PC-9 (cell line): ENCODE results near the gene INPP5B. TPM values are rescaled to one million over a fixed set of nuclear protein-coding genes. Genes with fewer than 3 reads are reported as not detected.

ENCODE experiments used
- BruUV-seq: library from RNA; stranded (reverse); fragments of 400-500 nt; replicated peaks from 2 replicates; lab custom pipeline; 2021; lab: Mats Ljungman, UMichigan
- CTCF ChIA-PET: fragments of 300-600 bp; sonication (Branson Sonifier 250); formaldehyde crosslinking; loops from one replicate; lab custom pipeline; 2022; ENCODE audit warnings: antibody characterized with exemption; lab: Charles Lee
- POLR2A ChIA-PET: fragments of 300-600 bp; sonication (Branson Sonifier 250); formaldehyde crosslinking; loops from one replicate; lab custom pipeline; 2022; ENCODE audit warnings: antibody characterized with exemption; ENCODE audit not compliant: unreplicated experiment; lab: Charles Lee
- DNase-seq, 2 experiments: peaks; one replicate each; pipeline versions ENCODE4 v3.0.0 to v3.0.0-alpha.2; 2015 to 2022; ENCODE audit warnings: mixed read lengths in 1 of 2
- H2AFZ ChIP-seq: fragments of 200-600 bp; sonication (generic); 2 replicates; pipeline ENCODE4 v1.8.1; 2017; ENCODE audit warnings: antibody characterized with exemption
- H3F3A ChIP-seq: fragments of 200-600 bp; sonication (generic); 2 replicates; pipeline ENCODE4 v1.8.1; 2017; ENCODE audit warnings: antibody characterized with exemption, mild to moderate bottlenecking, low read depth; ENCODE audit not compliant: insufficient read depth
- H3K27ac ChIP-seq: fragments of 200-600 bp; sonication (generic); 2 replicates; pipeline ENCODE4 v1.6.1; 2016; ENCODE audit warnings: mixed run types
- H3K27me3 ChIP-seq: fragments of 200-600 bp; sonication (generic); 2 replicates; pipeline ENCODE4 v1.6.1; 2016; ENCODE audit warnings: low read depth, mixed run types; ENCODE audit not compliant: insufficient read depth
- H3K36me3 ChIP-seq: fragments of 200-600 bp; sonication (generic); 2 replicates; pipeline ENCODE4 v1.6.1; 2016; ENCODE audit warnings: low read depth, mixed run types
- H3K4me1 ChIP-seq: fragments of 200-600 bp; sonication (generic); replicated peaks from 2 replicates; pipeline ENCODE4 v1.6.1; 2016; ENCODE audit warnings: mixed run types; ENCODE audit not compliant: insufficient read depth
- H3K4me2 ChIP-seq: fragments of 200-600 bp; sonication (generic); 2 replicates; pipeline ENCODE4 v1.6.1; 2017; ENCODE audit warnings: mixed run types
- H3K4me3 ChIP-seq: fragments of 200-600 bp; sonication (generic); 2 replicates; pipeline ENCODE4 v1.6.1; 2016; ENCODE audit warnings: mixed run types
- H3K79me2 ChIP-seq: fragments of 200-600 bp; sonication (generic); 2 replicates; pipeline ENCODE4 v1.6.1; 2017; ENCODE audit warnings: low read depth, mixed run types
- H3K9me2 ChIP-seq: fragments of 200-600 bp; sonication (generic); 2 replicates; pipeline ENCODE4 v1.8.1; 2017; ENCODE audit warnings: mild to moderate bottlenecking; ENCODE audit not compliant: insufficient read depth
- H3K9me3 ChIP-seq: fragments of 200-600 bp; sonication (generic); 2 replicates; pipeline ENCODE4 v1.8.1; 2016; ENCODE audit warnings: low read depth; ENCODE audit not compliant: insufficient read depth
- H4K20me1 ChIP-seq: fragments of 200-600 bp; sonication (generic); 2 replicates; pipeline ENCODE4 v1.8.1; 2017; ENCODE audit not compliant: insufficient read depth
- CTCF ChIP-seq: fragments of 200-600 bp; sonication (generic); conservative IDR thresholded peaks from 2 replicates; pipeline ENCODE4 v1.6.1; 2017; ENCODE audit warnings: mixed run types, antibody characterized with exemption, mild to moderate bottlenecking, moderate library complexity
- EZH2 ChIP-seq: fragments of 200-600 bp; sonication (generic); IDR thresholded peaks from 2 replicates; pipeline ENCODE4 v1.8.0; 2017; ENCODE audit warnings: antibody characterized with exemption, low read depth
- intact Hi-C: fragments of 100-400 bp; cut with micrococcal nuclease; formaldehyde crosslinking; loops from one replicate; pipeline ENCODE4 v1.10.0; 2022; ENCODE audit not compliant: unreplicated experiment
- total RNA-seq: library from RNA; stranded (reverse); gene quantifications from 2 replicates; pipeline ENCODE4 v1.2.3, GENCODE V29; 2021

INPP5B gene
- total RNA-seq, 1 experiment from 2014 or later, result 28.1 TPM

- 0 out of 2 replicates have a peak, but pooled peaks cover 3% of the 10 kb centered on the region for H4K20me1 ChIP-seq
- peaks cover 32% of the 10 kb centered on the region for H3K79me2 ChIP-seq
- no peak for DNase-seq
- H3F3A ChIP-seq, result peaks cover 45% of the 10 kb centered on the region
- no peak overlapping the region; the same call in 1 of the 2 replicates for H3K4me2 ChIP-seq
- peaks cover 14% of the 10 kb centered on the region; the same call in 1 of the 2 replicates for H3K36me3 ChIP-seq
- H2AFZ ChIP-seq, result no peak overlapping the region
- intact Hi-C loops, result loop anchor here (2.0 kb wide), 1 partner anchor 52 kb away; the partner anchor contains the start of gene YRDC
- H3K27ac ChIP-seq, result peak overlapping the region; percentile 91
- CTCF ChIA-PET, result no interaction called here
- H3K9me3 ChIP-seq, result no peaks in the 10 kb centered on the region
- H3K4me3 ChIP-seq, result no peak overlapping the region
- no peaks in the 10 kb centered on the region for H3K27me3 ChIP-seq
- TF ChIP-seq EZH2 (no peak), CTCF (no peak)
- H3K4me1 ChIP-seq, result peaks cover 45% of the 10 kb centered on the region
- no peaks in the 10 kb centered on the region for H3K9me2 ChIP-seq
- POLR2A ChIA-PET, result no interaction called here
- no TSS peak for BruUV-seq
These were observed 85.7 kb downstream of the INPP5B start for GRCh38 chr1:37861151-37861550.

GRCh38 chr1:37860346-37860666 lies 86.5 kb downstream of the INPP5B start:
- H4K20me1 ChIP-seq, result 0 out of 2 replicates have a peak, but pooled peaks cover 3% of the 10 kb centered on the region
- H2AFZ ChIP-seq, result peak overlapping the region; percentile 82; the same call in 1 of the 2 replicates
- ChIA-PET CTCF (interaction anchor here (0.7 to 1.5 kb wide), 6 partner anchors 53 to 358 kb away, joined by 3 to 8 read pairs (median 3); partner anchors contain the start of genes C1orf122 and YRDC), POLR2A (interaction anchor here (0.6 kb wide), 1 partner anchor 384 kb away, joined by 3 read pairs; no protein-coding TSS in a partner anchor)
- intact Hi-C loops, result loop anchor here (2.0 kb wide), 1 partner anchor 52 kb away; the partner anchor contains the start of gene YRDC
- peaks cover 36% of the 10 kb centered on the region for H3K4me1 ChIP-seq
- peaks cover 40% of the 10 kb centered on the region for H3K79me2 ChIP-seq
- H3K36me3 ChIP-seq, result peaks cover 14% of the 10 kb centered on the region
- H3K9me3 ChIP-seq, result no peaks in the 10 kb centered on the region
- TF ChIP-seq EZH2 (no peak), CTCF (peak; percentile 4; the same call in 1 of the 2 replicates)
- no peaks in the 10 kb centered on the region for H3K9me2 ChIP-seq
- H3F3A ChIP-seq, result peaks cover 36% of the 10 kb centered on the region
- DNase-seq, result no peak
- H3K4me2 ChIP-seq, result peak overlapping the region; percentile 87
- H3K4me3 ChIP-seq, result peak overlapping the region; percentile 76
- H3K27ac ChIP-seq, result peak overlapping the region; percentile 91
- BruUV-seq, result no TSS peak
- no peaks in the 10 kb centered on the region for H3K27me3 ChIP-seq

- Histone ChIP-seq H3K27ac (peak within 1 kb of the TSS; percentile 91), H3K4me1 (peaks cover 31% of the 10 kb centered on the region), H3K9me2 (no peaks in the 10 kb centered on the region), H3K27me3 (no peaks in the 10 kb centered on the region), H2AFZ (peak within 1 kb of the TSS; percentile 82), H3K79me2 (peaks cover 46% of the 10 kb centered on the region), H3F3A (peaks cover 30% of the 10 kb centered on the region), H3K9me3 (no peaks in the 10 kb centered on the region), H4K20me1 (0 out of 2 replicates have a peak, but pooled peaks cover 3% of the 10 kb centered on the region), H3K4me2 (peak within 1 kb of the TSS; percentile 87), H3K36me3 (peaks cover 14% of the 10 kb centered on the region), H3K4me3 (peak within 1 kb of the TSS; percentile 76)
- intact Hi-C loops, result loop anchor here (1.0 to 10.0 kb wide), 5 partner anchors 9 to 385 kb away; partner anchors contain the start of genes CDCA8, GNL2, YRDC and ZC3H12A
- TF ChIP-seq CTCF (peak; percentile 92), EZH2 (no peak)
- peak; percentile 91 to 97 for DNase-seq
- BruUV-seq, result TSS peak; percentile 90
- CTCF ChIA-PET, result interaction anchor here (0.6 to 1.5 kb wide), 9 partner anchors 9 to 1713 kb away, joined by 3 to 9 read pairs (median 5); partner anchors contain the start of genes C1orf122 and YRDC
- POLR2A ChIA-PET, result interaction anchor here (0.6 to 1.0 kb wide), 3 partner anchors 9 to 384 kb away, joined by 3 to 8 read pairs (median 4); no protein-coding TSS in a partner anchor
These were observed 87.1 kb downstream of the INPP5B start, which contains the start of gene MTF1 for GRCh38 chr1:37859507-37860345. Gene MTF1, minus strand, starts transcription at chr1:37859592. Its CDS starts 1,934 bp downstream, at chr1:37857658.
